NT2/D1 (cell line): ENCODE data around the gene PLCB4.

ENCODE experiments used
- DNase-seq: peaks from one replicate; pipeline ENCODE4 v3.0.0-alpha.2; 2011; ENCODE audit warnings: low read depth, low spot score
- H3K27me3 ChIP-seq: 2 replicates; pipeline ENCODE4 v1.6.0; 2011; ENCODE audit warnings: mild to moderate bottlenecking; ENCODE audit not compliant: insufficient read length, insufficient read depth
- H3K36me3 ChIP-seq: 2 replicates; pipeline ENCODE4 v1.6.1; 2011; ENCODE audit warnings: mild to moderate bottlenecking, low read length, mixed read lengths; ENCODE audit not compliant: insufficient read depth, insufficient read length
- H3K4me1 ChIP-seq: 2 replicates; pipeline ENCODE4 v1.5.1; 2011; ENCODE audit not compliant: insufficient read depth, insufficient read length
- H3K4me3 ChIP-seq: 2 replicates; pipeline ENCODE4 v1.5.1; 2011; ENCODE audit warnings: low read depth; ENCODE audit not compliant: insufficient read length
- H3K9ac ChIP-seq: 2 replicates; pipeline ENCODE4 v1.6.0; 2011; ENCODE audit warnings: low read depth; ENCODE audit not compliant: insufficient read length
- H3K9me3 ChIP-seq: 2 replicates; pipeline ENCODE4 v1.5.1; 2011; ENCODE audit warnings: mild to moderate bottlenecking, low read length; ENCODE audit not compliant: insufficient read depth
- SUZ12 ChIP-seq: IDR thresholded peaks from 2 replicates; pipeline ENCODE4 v1.6.1; 2011; ENCODE audit not compliant: insufficient read length, insufficient read depth; ENCODE audit errors: extremely low read depth
- YY1 ChIP-seq: IDR thresholded peaks from 2 replicates; pipeline ENCODE4 v1.6.1; 2011; ENCODE audit not compliant: insufficient read length, insufficient read depth
- ZNF274 ChIP-seq: IDR thresholded peaks from 2 replicates; pipeline ENCODE4 v1.6.1; 2011; ENCODE audit warnings: mild to moderate bottlenecking, low read depth, low read length

The PLCB4 gene

DNA sequence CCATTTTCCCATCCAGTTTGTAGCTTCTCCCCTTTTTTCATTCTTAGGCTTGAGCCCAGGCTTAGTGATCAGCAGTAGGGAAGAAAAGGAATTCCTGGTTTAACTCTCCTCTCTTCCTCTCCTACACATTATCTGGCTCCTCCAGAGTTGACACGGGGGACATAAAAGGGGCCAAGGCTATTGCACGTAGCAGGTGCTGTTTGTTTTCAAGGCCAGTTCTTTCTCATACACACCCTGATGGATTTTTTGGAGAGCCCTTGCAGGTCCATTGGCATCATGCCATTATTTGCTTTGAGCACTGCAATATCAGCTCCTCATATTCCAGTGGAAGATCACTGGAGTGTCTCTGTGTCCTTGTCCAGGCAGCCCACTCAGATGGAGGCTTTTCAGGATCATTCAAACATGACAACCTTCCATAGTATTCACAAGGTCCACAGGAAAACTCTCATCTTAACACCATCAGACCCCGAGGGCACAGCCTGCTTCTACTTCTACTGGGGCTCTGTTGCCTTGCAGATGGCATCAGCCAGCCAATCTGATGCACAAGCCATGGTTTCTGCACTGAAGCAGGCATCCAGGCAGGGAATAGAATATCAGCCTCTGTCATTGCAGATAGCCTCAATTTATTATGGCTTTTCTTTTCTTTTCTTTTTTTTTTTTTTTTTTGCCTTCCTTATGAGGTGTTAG, 18.8 kb downstream of the PLCB4 start:
- H3K36me3 ChIP-seq: no peaks in the 10 kb centered on the region
- H3K4me1 ChIP-seq: no peaks in the 10 kb centered on the region
- H3K9me3 ChIP-seq: no peaks in the 10 kb centered on the region
- no peak overlapping the region for H3K9ac ChIP-seq
- H3K27me3 ChIP-seq: no peaks in the 10 kb centered on the region
- no peak for TF ChIP-seq YY1
- TF ChIP-seq ZNF274: no peak
- no peak for TF ChIP-seq SUZ12
- H3K4me3 ChIP-seq: no peak overlapping the region
- DNase-seq: no peak

DNA sequence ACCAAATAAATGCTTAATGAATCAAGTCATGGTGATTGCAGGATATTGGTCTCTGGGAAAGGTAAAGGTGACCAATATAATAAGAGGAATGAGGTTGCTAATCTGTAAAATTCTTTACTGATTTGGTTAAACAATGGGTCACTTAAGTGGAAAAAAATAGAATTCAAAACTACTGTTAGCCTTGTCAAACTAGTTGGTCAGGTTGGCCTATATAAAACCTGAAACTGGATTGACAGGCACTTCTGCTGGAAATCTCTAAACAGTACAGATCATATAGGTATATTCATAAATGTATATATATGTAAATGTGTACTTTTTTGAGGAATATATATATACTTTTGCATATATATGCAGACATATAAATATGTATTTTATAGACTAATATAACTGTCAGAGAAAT, 19.7 kb downstream of the PLCB4 start:
- Histone ChIP-seq H3K9me3 (no peaks in the 10 kb centered on the region), H3K27me3 (no peaks in the 10 kb centered on the region), H3K4me3 (no peak overlapping the region), H3K9ac (no peak overlapping the region), H3K4me1 (no peaks in the 10 kb centered on the region), H3K36me3 (no peaks in the 10 kb centered on the region)
- TF ChIP-seq ZNF274 (no peak), YY1 (no peak)
- DNase-seq: no peak

DNA sequence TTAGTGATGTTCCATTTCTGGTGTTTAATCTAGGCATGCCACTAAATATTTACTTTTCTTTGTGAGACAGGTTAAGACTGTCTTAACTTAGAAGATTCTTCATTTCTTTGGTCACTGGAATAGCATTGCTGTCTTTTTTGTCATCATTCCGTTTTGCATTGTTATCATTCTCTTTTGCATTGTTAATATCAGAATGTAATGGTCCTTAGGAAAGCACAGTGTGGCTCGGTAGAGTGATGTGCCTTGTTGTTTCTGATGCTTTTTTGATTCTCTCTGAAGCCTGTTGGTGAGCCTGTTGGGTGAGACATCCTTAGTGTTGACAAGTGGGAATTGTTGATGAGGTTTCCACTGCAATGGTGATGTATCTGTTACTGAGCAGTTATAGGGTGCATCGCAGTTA, 23.2 kb downstream of the PLCB4 start:
- H3K27me3 ChIP-seq: no peaks in the 10 kb centered on the region
- H3K4me3 ChIP-seq: no peak overlapping the region
- no peaks in the 10 kb centered on the region for H3K9me3 ChIP-seq
- H3K9ac ChIP-seq: no peak overlapping the region
- TF ChIP-seq ZNF274 (no peak), SUZ12 (no peak), YY1 (no peak)
- DNase-seq: no peak
- no peaks in the 10 kb centered on the region for H3K36me3 ChIP-seq
- H3K4me1 ChIP-seq: no peaks in the 10 kb centered on the region

DNA sequence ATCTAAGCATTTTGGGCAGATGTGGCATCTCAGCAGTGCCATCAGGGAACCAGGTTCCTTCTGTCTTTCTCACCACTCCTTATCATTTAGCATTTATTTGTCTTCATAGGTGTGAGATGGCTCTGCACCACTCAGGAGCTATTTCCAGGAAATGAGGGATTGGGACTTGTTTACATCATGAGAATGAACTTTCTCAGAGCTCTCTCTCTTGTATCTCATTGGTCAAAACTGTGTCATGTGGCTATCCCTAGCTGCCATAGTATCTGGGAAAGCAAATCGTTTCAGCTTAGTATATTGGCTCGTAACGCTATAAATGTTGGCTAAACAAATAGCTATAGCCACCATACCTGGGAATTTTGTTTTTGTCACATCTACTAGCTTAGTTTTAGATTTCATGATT, 23.8 kb downstream of the PLCB4 start:
- Histone ChIP-seq H3K9me3 (no peaks in the 10 kb centered on the region), H3K36me3 (no peaks in the 10 kb centered on the region), H3K4me1 (no peaks in the 10 kb centered on the region), H3K27me3 (no peaks in the 10 kb centered on the region), H3K9ac (no peak overlapping the region), H3K4me3 (no peak overlapping the region)
- DNase-seq: no peak
- TF ChIP-seq ZNF274 (no peak), SUZ12 (no peak), YY1 (no peak)

DNA sequence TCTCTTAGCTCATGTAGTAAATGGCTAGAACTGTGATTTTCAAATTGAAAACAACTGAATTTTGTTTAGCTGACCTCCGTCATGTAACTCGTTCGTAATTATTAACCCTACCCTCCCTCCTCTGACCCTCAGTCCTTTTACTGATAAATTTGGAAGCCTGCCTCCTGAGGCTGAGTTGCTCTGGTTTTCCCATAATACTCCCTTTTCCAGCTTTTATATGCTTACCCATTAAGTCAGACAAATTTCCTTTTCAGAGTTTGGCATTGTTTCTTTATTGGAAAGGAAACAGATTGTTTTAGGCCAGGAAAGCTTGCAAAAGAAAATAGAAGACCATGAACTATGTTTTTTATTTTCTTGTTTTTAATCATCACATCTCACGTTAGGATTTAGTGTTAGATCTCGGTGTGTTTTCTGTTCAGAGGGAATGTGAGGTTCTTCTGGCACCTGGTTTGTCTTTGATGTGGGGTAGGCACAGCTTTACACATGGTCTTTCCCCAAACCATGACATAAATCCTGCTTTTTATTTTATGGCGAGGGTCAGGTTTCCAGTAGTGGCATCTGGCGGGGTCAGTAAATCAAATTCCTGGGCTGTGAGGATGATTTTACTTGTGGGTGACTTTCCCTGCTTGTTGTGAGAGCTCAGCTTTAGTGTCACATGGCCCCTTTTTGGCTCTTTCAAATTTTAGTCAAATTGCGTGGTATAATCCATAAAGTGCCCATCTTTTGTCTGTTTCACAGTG, 24.5 kb downstream of the PLCB4 start:
- Histone ChIP-seq H3K4me3 (no peak overlapping the region), H3K36me3 (no peaks in the 10 kb centered on the region), H3K27me3 (no peaks in the 10 kb centered on the region), H3K4me1 (no peaks in the 10 kb centered on the region), H3K9me3 (no peaks in the 10 kb centered on the region), H3K9ac (no peak overlapping the region)
- TF ChIP-seq YY1 (no peak), ZNF274 (no peak), SUZ12 (no peak)
- DNase-seq: no peak

DNA sequence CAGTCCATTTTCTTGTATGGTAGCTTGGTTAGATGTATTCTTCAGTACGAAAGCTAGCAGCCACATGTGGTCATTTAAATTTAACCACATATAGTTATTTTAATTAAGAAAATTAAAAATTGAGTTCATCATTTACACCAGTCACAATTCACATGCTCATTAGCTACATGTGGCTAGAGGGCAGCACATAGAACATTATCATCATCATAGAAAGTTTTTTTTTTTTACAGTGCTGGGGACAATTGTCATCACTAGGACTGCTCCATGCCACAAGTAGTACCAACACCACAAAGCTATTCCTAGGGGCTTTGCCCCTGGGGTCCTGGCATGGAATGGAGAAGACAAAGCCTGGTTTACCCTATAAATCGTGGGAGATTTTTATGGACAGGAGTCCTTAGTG, 30.5 kb downstream of the PLCB4 start:
- no peak for DNase-seq

DNA sequence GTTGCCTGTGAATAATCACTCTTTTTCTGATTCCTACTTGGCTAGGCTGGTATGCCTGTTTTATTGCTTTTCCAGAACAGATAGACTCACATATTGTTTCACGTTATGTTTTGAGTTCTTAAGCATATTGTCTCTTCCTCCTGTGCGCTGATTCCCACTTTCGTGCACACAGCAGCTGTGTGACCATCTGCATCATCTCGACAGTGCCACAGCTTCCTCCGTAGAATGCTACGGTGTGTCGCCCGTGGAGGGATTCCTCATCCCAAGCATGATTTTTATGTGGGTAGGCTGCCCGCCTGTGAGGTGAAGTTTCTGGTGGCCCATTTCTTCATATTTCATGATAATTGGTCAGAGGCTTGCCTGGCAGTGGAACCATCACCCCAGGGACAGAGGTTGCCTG, 31.8 kb downstream of the PLCB4 start:
- Histone ChIP-seq H3K4me1 (no peaks in the 10 kb centered on the region), H3K36me3 (peaks cover 2% of the 10 kb centered on the region), H3K27me3 (no peaks in the 10 kb centered on the region), H3K9me3 (no peaks in the 10 kb centered on the region), H3K9ac (no peak overlapping the region), H3K4me3 (no peak overlapping the region)
- TF ChIP-seq SUZ12 (no peak), ZNF274 (no peak), YY1 (no peak)
- DNase-seq: no peak

More for the DNA sequence above, 30.5 kb downstream of the PLCB4 start:
- no peaks in the 10 kb centered on the region for H3K4me1 ChIP-seq
- H3K36me3 ChIP-seq: peaks cover 2% of the 10 kb centered on the region
- no peak overlapping the region for H3K9ac ChIP-seq
- H3K27me3 ChIP-seq: no peaks in the 10 kb centered on the region
- no peak overlapping the region for H3K4me3 ChIP-seq
- H3K9me3 ChIP-seq: no peaks in the 10 kb centered on the region
- TF ChIP-seq YY1 (no peak), ZNF274 (no peak), SUZ12 (no peak)
